HG03571 (cell line): ENCODE measurements around the gene RBM28.

Experiments
- ATAC-seq: cut with Tn5 transposase; IDR thresholded peaks from one replicate; pipeline ENCODE4 v1.9.1; 2021; ENCODE audit not compliant: unreplicated experiment

RBM28 gene, protein sequence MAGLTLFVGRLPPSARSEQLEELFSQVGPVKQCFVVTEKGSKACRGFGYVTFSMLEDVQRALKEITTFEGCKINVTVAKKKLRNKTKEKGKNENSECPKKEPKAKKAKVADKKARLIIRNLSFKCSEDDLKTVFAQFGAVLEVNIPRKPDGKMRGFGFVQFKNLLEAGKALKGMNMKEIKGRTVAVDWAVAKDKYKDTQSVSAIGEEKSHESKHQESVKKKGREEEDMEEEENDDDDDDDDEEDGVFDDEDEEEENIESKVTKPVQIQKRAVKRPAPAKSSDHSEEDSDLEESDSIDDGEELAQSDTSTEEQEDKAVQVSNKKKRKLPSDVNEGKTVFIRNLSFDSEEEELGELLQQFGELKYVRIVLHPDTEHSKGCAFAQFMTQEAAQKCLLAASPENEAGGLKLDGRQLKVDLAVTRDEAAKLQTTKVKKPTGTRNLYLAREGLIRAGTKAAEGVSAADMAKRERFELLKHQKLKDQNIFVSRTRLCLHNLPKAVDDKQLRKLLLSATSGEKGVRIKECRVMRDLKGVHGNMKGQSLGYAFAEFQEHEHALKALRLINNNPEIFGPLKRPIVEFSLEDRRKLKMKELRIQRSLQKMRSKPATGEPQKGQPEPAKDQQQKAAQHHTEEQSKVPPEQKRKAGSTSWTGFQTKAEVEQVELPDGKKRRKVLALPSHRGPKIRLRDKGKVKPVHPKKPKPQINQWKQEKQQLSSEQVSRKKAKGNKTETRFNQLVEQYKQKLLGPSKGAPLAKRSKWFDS

DNA sequence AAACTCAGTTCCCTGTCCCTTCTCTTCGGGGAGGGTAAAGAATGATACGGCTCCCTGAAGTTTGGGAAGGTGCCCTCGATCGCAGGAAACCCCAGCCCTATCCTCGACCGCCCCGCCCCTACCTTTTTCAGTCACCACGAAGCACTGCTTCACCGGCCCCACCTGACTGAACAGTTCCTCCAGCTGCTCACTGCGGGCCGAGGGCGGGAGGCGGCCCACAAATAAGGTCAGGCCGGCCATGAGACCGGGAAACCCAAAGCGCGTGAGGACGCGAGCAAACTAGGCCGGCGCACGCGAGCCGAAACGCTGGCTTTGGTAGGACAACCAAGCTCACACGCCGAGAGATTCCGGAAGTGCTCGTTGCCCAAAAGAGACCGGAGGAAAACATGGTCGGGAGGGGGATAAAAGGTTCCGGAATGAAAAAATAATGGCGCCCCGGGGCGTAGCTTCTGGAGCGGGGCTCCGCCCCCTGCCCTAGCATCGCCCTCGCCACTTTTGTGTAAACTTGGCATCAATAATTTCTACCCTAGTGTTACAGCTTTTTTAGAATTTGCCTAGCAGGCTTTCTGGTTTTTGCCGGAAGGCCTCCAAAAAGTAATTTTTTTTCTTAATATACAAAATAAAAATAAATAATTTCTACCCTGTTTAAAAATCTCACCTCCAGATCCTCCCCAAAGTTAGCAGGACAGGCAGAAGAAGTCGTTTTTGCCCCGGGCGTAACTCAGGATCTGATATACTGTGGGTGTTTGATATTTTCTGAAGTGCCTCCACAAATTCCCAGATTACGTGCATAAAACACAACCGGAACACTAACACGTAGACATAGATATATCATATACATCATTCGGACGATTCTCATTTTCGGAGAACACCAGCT lies at the start of gene RBM28:
RBM28 (minus strand) TSS at position 355 of the 877 bp plus-strand sequence; CDS start at position 240, 115 bp downstream.
- peak; percentile 95 for ATAC-seq

DNA sequence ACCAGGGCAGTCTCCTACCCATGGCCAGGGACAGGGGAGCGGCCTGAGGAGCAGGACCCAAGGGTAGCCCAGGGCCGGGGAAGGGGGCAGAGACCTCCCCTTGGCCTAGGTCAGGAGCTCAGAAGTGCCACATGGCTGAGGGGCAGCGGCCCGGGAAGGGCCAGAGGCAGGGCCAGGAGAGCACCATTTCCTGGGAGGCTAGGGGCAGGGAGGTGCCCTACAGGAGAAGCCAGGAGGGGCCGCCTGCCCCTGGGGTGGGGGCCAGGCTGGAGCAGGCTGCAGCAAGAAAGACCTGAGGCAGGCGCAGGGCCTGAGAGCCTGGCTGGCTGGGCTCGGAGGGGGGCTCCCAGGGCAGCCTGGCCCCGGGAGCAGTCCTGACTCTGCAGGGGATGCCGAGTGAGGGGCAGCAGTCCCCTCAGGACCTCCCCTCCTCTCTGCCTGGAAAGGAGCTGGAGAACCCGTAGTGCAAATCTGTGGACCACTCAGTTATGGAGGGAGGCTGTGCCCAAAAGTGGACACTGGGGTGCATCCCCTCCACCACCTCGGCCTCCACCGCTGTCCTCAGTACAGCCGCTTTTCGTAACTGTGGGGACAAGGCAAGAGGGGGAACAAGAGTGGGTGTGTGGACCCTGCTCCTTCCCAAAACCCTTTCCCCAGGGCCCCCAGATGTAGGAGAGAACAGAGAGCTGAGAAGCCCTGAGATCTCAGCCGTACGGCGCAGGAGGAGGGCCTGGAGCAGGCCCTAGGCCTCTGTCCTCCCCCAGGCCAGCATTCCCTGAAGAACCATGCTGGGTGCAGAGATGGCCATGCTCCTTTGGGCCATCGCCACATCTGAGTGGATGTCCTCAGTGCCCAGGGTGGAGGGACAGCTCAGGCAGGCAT lies 49.0 kb upstream of the RBM28 start:
- ATAC-seq = no peak

DNA sequence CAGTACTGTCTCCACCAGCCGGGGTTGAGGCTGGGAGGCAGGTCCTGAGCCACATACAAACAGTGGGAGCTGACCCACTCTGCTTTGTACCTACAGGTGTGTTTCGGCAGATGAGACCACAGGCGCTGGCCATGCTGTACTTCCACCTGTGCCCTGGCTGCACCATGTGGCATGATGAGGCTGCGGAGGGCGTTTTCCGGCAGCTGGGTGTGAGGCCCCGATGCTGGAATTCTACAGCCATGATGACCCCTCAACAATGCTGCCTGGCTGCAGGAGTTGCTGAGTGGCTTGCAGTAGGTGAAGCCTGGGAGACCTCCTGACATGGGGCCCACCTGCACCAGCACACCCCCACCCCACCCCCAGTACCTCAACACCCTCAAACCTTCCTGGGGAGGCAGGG lies 48.1 kb upstream of the RBM28 start:
- no peak for ATAC-seq

DNA sequence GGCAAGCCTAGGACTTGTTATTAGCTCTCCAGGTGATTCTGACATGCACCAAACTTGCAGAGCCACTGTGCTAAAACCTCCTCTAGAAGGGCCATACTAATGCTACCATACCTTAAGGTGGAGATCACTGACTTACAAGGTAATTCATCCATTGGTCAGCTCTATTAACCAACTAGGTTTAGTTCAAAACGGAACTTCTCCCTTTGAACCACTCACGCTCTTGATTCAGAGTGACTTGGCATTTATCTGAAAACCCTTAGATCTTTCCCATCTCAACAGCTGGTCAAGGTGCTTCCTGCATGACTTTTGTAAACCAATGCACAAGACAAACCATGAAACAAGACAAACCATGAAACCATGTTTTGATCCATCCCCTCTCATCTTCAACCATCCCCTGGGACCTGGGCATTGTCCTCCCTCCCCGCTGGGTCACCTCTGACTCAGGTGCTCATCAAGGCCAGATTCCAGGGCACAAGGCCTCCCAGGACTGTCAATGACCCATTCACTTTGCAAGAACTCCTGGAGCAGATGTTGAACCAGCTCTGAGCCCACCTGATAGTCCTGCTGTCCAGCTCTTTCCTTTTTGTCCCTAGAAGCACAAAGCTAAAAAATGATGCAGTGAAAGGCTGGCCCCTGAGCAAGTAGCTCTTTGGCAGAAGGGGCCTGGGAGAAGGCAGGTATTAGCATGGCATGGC lies 47.3 kb upstream of the RBM28 start:
- ATAC-seq = no peak

DNA sequence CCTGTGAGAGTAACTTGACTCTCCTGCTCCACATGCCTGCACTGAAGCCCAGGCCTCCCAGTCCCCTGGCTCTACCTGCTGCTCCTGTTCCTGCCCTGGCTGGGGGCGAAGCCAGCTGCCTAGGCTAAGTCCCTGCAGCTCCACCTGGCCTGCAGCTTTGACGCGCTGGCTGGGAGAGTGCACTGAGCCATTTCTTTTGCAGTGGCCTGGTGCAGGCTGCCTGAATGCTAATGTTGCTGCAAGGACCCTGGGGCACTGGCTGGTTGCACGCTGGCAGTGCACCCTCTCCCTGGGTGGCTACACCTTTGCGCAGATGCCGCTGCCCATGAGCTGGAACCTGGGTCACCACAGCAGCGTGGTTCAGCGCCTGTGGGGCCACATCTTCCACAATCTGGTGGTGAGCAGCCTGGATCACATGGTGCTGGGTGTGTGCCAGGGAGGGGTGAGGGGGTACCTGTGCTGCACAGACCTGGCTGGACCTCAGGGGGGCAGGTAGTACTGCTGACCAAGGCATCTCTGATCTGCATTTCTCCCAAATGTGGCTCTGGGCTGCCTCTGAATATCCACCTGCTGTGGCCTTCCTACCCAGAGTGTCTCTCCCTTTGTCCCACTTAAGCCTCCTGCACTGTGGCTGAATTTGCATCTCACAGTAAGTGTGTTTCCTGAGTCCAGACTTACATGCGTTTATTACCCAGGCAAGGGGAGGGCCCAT lies 46.1 kb upstream of the RBM28 start:
- no peak for ATAC-seq

DNA sequence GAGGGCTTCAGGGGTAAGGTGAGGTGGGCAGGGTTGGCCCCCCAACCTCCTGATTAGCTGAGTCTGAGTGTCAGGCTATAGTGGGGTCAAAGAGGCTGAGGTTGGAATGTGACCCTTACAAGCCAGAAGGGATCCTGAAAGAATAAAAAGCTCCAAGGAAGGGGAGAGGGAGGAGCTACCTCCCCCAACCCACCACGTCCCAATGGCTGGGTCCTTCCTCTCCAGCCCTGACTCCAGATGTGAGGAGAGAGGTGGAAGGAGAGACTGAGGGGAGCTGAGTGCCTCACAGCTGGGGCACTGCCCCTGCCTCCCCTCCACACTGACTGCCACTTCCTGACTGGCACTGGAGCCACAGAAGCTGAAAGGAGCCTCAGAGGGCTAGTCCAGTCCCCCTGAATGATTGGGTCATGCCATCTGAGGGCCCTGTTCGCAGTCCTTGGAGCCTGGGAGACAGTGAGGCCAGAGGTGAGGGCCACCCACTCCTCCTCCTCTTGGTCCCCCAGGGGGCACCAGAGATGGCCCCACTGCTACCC lies 45.4 kb upstream of the RBM28 start:
- no peak for ATAC-seq

DNA sequence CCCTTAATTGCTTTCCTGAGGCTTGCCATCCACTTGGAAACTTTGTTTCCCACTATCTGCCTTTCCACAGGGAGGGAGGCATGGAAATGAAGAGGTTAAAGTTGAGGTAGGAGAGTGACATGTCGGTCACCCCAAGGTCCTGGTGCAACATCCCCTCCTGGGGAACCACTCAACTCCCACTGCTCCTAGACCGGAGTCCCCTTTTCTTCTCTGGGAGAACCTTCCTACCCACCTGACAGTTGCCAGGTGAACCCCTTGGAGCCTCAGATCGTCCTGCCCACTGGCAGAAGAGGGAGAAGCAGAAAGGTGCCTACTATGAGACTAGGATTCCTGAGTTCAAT lies 44.4 kb upstream of the RBM28 start:
- no peak for ATAC-seq

DNA sequence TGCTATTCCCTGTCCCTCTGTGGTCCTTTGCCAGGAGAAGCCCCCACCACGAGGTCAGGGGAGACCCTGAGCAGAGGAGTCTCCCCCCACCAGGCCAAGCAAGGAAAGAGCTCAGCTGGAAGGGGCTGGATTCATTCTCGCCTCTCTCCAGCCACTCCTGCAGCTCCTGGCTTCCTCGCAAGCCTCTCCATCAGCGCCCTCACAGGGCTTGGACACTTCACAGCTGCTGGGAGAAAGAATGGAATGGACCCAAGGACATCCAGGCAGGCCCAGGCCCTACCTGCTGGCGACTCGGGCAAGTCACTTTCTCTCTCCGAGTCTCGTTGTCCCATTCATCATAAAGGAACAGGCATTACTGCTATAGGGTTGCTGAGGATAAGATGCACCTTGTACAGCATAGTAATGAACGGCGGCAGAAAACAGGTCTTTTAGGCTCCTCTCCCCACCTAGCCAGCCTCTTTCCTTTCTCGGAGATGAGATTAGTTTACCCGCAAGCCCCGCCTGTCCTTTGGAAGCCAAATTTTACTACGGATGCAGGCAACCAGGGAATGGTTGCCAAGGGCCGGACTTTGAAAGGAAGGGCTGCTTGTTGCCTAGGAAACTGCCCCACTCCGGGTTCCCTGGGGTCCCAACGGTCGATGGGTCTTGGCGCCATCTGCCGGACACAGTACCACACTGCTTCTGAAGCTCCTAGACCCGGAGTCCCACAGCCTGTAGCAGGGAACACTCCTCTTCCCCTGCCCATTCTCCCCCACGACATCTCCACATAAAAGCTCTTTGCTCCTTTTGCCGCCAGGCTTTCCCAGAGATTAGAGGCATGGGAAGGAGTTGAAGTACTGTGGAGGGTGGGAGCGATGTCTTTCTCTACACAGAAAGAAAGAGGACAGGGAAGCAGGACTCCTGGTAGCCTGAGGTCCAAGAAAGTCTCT lies 43.8 kb upstream of the RBM28 start:
- ATAC-seq = peak; percentile 75

DNA sequence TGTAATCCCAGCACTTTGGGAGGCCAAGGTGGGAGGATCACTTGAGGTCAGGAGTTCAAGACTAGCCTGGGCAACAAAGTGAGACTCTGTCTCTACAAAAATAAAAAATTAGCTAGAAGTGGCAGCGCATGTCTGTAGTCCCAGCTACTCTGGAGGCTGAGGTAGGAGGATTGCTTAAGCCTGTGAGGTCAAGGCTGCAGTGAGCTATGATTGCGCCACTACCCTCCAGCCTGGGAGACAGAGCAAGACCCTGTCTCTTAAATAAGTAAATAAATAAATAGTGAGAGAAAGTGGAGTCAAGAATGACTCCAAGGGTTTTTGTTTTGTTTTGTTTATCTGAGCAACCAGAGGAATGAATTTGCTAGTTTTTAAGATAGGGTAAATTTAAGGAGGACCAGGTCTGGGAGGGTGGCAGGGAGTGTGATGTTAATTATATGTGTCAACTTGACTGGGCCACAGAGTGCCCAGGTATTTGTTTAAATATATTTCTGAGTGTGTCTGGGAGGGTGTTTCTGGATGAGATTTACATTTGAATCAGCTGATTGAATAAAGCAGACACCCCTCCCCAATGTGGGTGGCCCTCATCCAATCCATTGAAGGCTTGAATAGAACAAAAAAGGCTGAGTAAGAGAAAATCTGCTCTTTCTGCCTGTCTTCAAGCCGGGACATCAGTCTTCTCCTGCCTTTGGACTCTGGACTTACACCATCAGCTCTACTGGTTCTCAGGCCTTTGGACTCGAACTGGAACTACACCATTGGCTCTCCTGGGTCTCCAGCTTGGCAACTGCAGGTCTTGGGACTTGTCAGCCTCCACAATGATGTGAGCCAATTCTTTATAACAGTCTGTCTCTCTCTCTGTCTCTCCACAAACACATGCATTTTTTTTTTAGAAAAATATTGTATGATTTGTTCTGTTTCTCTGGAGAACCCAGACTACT lies 42.5 kb upstream of the RBM28 start:
- no peak for ATAC-seq

DNA sequence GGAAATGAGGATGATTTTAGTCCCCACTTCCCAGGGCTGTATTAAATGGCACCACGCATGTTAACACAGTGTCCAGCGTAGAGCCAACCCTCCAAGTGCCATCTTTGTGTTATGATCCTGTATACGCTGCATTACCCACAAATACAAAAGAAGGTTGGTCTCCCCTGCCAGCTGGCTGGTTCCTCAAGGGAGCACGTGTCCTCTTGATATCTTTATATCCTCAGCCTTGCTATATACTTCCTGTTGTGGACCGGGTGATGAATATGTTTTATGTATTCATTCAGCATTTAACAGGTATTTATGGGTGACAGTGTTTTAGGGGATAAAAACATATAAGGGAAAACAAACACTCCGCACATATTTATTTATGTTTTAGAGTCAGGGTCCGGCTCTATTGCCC lies 41.0 kb upstream of the RBM28 start:
- ATAC-seq = no peak

DNA sequence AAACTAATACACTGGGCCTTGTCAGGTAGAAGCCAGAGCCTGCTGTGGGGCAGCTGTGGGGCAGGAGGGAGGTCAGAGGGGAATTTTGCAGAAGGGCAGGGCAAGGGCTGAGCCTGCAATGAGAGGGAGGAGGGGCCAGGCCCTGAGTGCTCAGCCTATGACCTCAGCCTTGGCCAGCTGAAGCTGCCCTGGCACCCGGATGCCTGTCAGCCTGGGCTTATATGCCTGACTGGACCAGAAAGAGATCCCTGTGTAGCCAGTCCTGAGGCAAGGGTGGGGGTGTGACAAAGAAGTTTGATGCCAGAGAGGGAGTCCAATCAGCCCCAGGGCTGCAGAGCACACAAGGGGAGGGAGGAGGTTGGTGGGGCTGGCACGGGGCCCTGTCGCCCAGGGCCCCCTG lies 40.1 kb upstream of the RBM28 start:
- no peak for ATAC-seq

DNA sequence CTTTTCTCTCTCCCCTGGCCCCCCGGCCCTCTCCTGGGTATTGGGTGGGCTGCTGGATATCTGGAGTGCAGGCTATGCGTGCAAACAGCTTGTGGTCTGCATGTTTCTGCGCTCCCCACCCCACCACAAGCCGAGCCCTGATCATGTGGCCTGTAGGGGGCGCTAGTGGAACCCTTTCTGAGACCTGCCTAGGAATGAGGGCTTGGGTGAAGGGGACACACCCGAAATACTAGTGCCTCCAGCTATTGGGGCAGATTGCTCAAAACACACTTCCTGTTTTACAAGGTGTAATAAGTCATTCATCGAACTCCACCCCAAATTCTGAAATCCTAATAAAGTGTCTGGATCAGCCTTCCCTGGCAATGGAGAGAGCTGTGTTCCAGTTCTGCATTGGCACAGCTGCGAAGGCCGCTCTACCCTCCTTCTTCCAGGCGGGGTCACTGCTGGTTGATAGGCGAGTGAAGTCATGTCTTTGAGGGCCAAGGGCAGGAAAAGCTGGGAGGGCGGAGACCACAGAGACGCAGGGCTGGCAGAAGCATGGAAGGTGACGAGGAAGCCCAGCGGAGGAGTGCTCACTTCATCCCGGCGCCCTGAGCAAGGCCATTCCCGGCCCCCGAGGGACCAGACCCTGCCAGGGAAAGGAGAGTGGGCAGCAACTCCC lies 37.6 kb upstream of the RBM28 start:
- ATAC-seq = no peak

DNA sequence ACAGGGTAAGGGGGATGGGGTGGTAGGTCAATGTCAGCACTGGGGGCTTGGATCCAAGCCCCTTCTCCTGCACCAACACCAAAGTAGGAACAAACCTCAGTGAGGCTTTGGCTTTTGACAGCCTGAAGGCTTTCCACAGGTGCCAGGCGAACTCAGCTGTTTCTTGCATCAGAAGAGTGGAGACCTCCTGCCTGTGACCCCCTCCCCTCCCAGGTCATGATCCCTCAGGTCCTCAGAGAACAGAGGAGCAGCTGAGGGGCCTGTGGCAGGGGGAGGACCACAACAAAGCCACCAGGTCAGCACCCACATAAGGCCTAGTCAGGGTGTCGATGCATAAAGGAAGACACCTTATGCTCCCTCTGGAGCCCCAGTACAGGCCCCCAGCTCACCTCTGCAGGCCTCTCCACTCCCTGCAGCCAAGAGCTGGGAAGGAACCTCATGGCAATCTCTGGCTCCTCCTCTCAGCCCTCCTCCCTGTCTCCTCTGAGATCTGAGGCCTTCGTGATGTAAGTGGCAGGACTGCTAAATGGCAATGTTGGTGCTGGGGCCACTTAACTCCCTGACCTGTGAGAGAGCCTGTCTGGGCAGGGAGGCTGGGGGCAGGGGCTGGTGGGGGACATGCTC lies 36.9 kb upstream of the RBM28 start:
- no peak for ATAC-seq

DNA sequence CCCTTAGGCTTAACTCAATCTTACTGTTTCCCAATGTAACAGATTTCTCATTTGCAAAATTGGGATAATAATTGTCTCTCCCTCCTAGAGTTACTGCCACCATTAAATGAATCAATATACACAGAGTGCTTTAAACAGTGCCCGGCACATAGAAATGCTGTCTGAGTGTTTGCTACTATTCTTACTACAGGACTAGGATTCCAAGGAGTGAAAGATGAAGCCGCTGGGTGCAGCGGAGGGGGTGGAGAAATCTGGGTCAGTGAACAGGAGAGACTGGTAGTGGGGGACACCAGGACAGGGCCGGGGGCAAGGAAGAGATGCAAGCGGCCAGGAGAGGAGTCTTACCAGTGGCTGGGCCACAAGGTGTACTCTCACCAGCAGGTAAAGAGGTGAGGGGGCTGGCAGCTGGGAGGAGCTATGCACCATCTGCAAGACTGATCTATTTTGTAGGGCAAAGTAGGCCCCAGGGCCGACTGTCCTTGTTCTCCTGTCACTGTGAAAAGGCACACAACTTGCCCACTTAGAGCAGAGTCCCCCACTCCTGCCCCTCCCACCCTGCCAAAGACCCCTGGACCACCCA lies 36.3 kb upstream of the RBM28 start:
- ATAC-seq = no peak

DNA sequence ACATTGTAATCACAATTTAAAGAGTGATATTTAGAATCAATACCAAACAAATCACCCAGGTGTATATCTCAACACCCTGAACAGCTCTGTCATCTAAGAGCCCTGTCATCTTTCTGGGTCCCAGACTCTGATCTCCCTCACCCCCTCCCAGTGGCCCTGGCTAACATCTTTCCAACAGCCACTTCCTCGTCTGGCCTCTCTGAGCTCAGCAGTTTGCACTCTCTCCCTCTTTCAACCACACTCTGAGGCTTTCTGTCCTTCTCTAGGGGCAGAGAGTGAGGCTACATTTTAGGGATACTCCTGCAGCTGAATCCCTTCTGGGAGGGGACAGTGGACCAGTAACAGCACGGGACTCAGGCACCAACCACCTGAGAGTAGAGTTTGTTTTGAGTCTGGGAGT lies 34.9 kb upstream of the RBM28 start:
- no peak for ATAC-seq

DNA sequence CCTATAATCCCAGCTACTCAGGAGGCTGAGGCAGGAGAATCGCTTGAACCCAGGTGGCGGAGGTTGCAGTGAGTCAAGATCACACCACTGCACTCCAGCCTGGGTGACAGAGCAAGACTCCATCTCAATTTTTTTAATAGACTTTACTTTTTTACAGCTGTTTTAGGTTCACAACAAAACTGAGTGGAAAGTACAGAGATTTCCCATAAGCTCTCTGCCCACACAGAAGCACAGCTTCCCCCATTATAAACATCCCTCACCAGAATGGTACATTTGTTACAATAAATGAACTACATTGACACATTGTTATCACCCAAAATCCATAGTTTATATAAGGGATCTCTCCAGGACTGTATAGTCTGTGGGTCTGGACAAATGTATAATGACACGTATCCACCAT lies 32.4 kb upstream of the RBM28 start:
- ATAC-seq = no peak
